WTC11 (cell line): ENCODE results near the gene ZNF700. TPM values are rescaled to one million over a fixed set of nuclear protein-coding genes. Genes with fewer than 3 reads are reported as not detected.

Experiments used
- ATAC-seq: fragments of 200-7000 bp; cut with Tn5 transposase; 2 replicates; pipeline ENCODE4 v1.10.0; 2021; ENCODE audit warnings: mild to moderate bottlenecking, moderate library complexity
- CTCF ChIA-PET: fragments of 300-600 bp; sonication (Branson Sonifier 250); formaldehyde crosslinking; loops from one replicate; lab custom pipeline; 2021; ENCODE audit warnings: antibody characterized with exemption; lab: Charles Lee
- POLR2A ChIA-PET: fragments of 350-600 bp; sonication (Branson Sonifier 250); formaldehyde crosslinking; loops from one replicate; lab custom pipeline; 2021; ENCODE audit warnings: antibody characterized with exemption; lab: Charles Lee
- DNase-seq: peaks from one replicate; pipeline ENCODE4 v3.0.0; 2021; ENCODE audit warnings: low spot score
- H3K27ac Mint-ChIP-seq: 2 replicates; pipeline ENCODE4 v1.8.0; 2021; ENCODE audit warnings: mixed read lengths
- H3K27me3 Mint-ChIP-seq: 2 replicates; pipeline ENCODE4 v1.8.0; 2021; ENCODE audit warnings: low read depth, mild to moderate bottlenecking, moderate library complexity, mixed read lengths
- H3K36me3 Mint-ChIP-seq: 2 replicates; pipeline ENCODE4 v1.8.0; 2021; ENCODE audit warnings: mixed read lengths
- H3K4me1 Mint-ChIP-seq: 2 replicates; pipeline ENCODE4 v1.8.0; 2022; ENCODE audit warnings: mixed read lengths
- H3K4me3 Mint-ChIP-seq: 2 replicates; pipeline ENCODE4 v1.8.0; 2021; ENCODE audit warnings: mild to moderate bottlenecking, moderate library complexity, mixed read lengths
- H3K9me3 Mint-ChIP-seq: 2 replicates; pipeline ENCODE4 v1.8.0; 2021; ENCODE audit warnings: mixed read lengths
- NR1H2 ChIP-seq: sonication (generic); formaldehyde crosslinking; IDR thresholded peaks from 2 replicates; pipeline ENCODE4 v1.9.0; 2021; ENCODE audit warnings: mild to moderate bottlenecking, moderate library complexity, missing genetic modification reagents
- PRDM15 ChIP-seq: sonication (generic); formaldehyde crosslinking; IDR thresholded peaks from 2 replicates; pipeline ENCODE4 v1.8.0; 2022; ENCODE audit warnings: missing genetic modification reagents
- ZNF317 ChIP-seq: sonication (generic); formaldehyde crosslinking; IDR thresholded peaks from 2 replicates; pipeline ENCODE4 v1.8.1; 2023; ENCODE audit warnings: low read depth, mild to moderate bottlenecking, moderate library complexity, missing genetic modification reagents, borderline replicate concordance
- ZNF532 ChIP-seq: fragments of 250-450 bp; sonication (Bioruptor Pico); IDR thresholded peaks from 2 replicates; pipeline ENCODE4 v1.9.0; 2021; ENCODE audit warnings: mild to moderate bottlenecking, borderline replicate concordance
- total RNA-seq: library from RNA; stranded (reverse); gene quantifications from 3 replicates; pipeline ENCODE4 v1.2.3, GENCODE V29; 2021
- TF ChIP-seq, protein P1 (sequence below): fragments of 200-600 bp; IDR thresholded peaks from 2 replicates; pipeline ENCODE4 v1.8.0; 2022; ENCODE audit warnings: antibody characterized with exemption
- TF ChIP-seq, protein P2 (sequence below): sonication (generic); formaldehyde crosslinking; IDR thresholded peaks from 2 replicates; pipeline ENCODE4 v1.8.1; 2023; ENCODE audit warnings: mild to moderate bottlenecking, missing genetic modification reagents

Gene ZNF700
- total RNA-seq, 1 experiment from 2014 or later, result 9.1 TPM

GRCh38 chr19:11963566-11964355 lies 38.9 kb downstream of the ZNF700 start:
- peaks cover 22% of the 10 kb centered on the region for H3K4me1 Mint-ChIP-seq
- POLR2A ChIA-PET, result interaction anchor here (0.6 to 2.5 kb wide), 8 partner anchors 24 to 201 kb away, joined by 3 to 15 read pairs (median 3); partner anchors contain the start of genes ZNF433, ZNF625 and ZNF878
- TF ChIP-seq ZNF532 (no peak), ZNF317 (CRISPR knock-in tag) (no peak)
- TF ChIP-seq, protein P1, sequence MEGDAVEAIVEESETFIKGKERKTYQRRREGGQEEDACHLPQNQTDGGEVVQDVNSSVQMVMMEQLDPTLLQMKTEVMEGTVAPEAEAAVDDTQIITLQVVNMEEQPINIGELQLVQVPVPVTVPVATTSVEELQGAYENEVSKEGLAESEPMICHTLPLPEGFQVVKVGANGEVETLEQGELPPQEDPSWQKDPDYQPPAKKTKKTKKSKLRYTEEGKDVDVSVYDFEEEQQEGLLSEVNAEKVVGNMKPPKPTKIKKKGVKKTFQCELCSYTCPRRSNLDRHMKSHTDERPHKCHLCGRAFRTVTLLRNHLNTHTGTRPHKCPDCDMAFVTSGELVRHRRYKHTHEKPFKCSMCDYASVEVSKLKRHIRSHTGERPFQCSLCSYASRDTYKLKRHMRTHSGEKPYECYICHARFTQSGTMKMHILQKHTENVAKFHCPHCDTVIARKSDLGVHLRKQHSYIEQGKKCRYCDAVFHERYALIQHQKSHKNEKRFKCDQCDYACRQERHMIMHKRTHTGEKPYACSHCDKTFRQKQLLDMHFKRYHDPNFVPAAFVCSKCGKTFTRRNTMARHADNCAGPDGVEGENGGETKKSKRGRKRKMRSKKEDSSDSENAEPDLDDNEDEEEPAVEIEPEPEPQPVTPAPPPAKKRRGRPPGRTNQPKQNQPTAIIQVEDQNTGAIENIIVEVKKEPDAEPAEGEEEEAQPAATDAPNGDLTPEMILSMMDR, result peak; percentile 87
- TF ChIP-seq, protein P2, sequence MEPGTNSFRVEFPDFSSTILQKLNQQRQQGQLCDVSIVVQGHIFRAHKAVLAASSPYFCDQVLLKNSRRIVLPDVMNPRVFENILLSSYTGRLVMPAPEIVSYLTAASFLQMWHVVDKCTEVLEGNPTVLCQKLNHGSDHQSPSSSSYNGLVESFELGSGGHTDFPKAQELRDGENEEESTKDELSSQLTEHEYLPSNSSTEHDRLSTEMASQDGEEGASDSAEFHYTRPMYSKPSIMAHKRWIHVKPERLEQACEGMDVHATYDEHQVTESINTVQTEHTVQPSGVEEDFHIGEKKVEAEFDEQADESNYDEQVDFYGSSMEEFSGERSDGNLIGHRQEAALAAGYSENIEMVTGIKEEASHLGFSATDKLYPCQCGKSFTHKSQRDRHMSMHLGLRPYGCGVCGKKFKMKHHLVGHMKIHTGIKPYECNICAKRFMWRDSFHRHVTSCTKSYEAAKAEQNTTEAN, result no peak
- H3K36me3 Mint-ChIP-seq, result no peaks in the 10 kb centered on the region
- H3K9me3 Mint-ChIP-seq, result peaks cover 6% of the 10 kb centered on the region; the same call in 1 of the 2 replicates
- peak overlapping the region; percentile 82 for H3K4me3 Mint-ChIP-seq
- ATAC-seq, result peak; percentile 60
- peaks cover 20% of the 10 kb centered on the region for H3K27me3 Mint-ChIP-seq
- DNase-seq, result peak; percentile 91
- CTCF ChIA-PET, result interaction anchor here (0.6 to 4.1 kb wide), 31 partner anchors 9 to 526 kb away, joined by 3 to 100 read pairs (median 6); partner anchors contain the start of genes ZNF136, ZNF20, ZNF433 and ZNF442
- peak overlapping the region; percentile 85 for H3K27ac Mint-ChIP-seq

DNA sequence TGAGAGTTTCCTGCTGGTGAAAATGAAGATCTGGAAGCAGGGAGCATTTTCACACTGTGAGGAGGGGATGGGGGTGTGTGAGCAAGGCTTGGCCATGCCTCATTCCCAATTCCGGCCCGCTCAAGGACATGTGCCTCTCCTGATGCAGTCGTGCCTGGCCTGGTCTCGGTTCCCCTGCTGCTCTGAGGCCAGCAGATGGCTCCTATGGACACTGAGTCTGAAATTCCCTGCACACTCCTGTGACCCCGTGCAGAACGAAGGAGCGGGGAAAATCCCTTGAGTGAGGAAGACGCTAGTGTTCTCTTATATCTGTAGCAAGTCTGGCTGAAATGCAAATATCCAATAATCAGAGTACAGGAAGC lies 39.6 kb downstream of the ZNF700 start:
- Mint-ChIP-seq H3K36me3 (no peaks in the 10 kb centered on the region), H3K27me3 (peaks cover 20% of the 10 kb centered on the region), H3K4me1 (peaks cover 22% of the 10 kb centered on the region), H3K9me3 (peaks cover 4% of the 10 kb centered on the region; the same call in 1 of the 2 replicates), H3K4me3 (peak overlapping the region; percentile 82), H3K27ac (peak overlapping the region; percentile 85)
- TF ChIP-seq PRDM15 (CRISPR knock-in tag) (0 out of 2 replicates have a peak, but pooled peaks have one; percentile 42), NR1H2 (CRISPR knock-in tag) (no peak)
- ATAC-seq (peak; percentile 29), DNase-seq (peak; percentile 42)
- ChIA-PET POLR2A (interaction anchor here (0.8 to 2.5 kb wide), 8 partner anchors 24 to 192 kb away, joined by 3 to 15 read pairs (median 4); partner anchors contain the start of genes ZNF20, ZNF433, ZNF625 and ZNF844), CTCF (interaction anchor here (0.6 to 4.1 kb wide), 32 partner anchors 10 to 525 kb away, joined by 3 to 100 read pairs (median 6); partner anchors contain the start of genes ZNF136, ZNF20, ZNF433 and ZNF442)
